Stomach smooth muscle (tissue), 2 donors: ENCODE results near the gene PKD2L1.

Experiments
- H3K27ac ChIP-seq: one replicate; pipeline ENCODE4 v1.7.0; 2013; ENCODE audit warnings: mild to moderate bottlenecking, low read length, inconsistent platforms
- H3K27me3 ChIP-seq, 2 donors: one replicate each; pipeline ENCODE4 v1.7.0; 2013; ENCODE audit warnings: low read length in 2 of 2; ENCODE audit not compliant: insufficient read depth in 2 of 2, control insufficient read depth in 1 of 2
- H3K36me3 ChIP-seq, 2 donors: one replicate each; pipeline ENCODE4 v1.7.0; 2013; ENCODE audit warnings: low read length in 2 of 2; ENCODE audit not compliant: control insufficient read depth in 2 of 2, insufficient read depth in 2 of 2
- H3K4me1 ChIP-seq: one replicate; pipeline ENCODE4 v1.7.0; 2013; ENCODE audit warnings: low read length; ENCODE audit not compliant: control insufficient read depth, insufficient read depth
- H3K4me3 ChIP-seq, 2 donors: one replicate each; pipeline ENCODE4 v1.7.0; 2013; ENCODE audit warnings: low read length in 2 of 2
- H3K9ac ChIP-seq, 2 donors: one replicate each; pipeline ENCODE4 v1.7.0; 2013; ENCODE audit warnings: low read length in 2 of 2, mild to moderate bottlenecking in 1 of 2
- H3K9me3 ChIP-seq, 2 donors: one replicate each; pipeline ENCODE4 v1.7.0; 2013; ENCODE audit warnings: low read length in 2 of 2; ENCODE audit not compliant: control insufficient read depth in 2 of 2
- donor health status: healthy.
- donor health status: Pancreatic carcinoma.

The PKD2L1 gene

GRCh38 chr10:100345570-100346330 is 15.7 kb upstream of the PKD2L1 start:
- peak overlapping the region; percentile 70 to 77 for H3K4me3 ChIP-seq
- no peaks in the 10 kb centered on the region for H3K36me3 ChIP-seq
- no peaks in the 10 kb centered on the region for H3K9me3 ChIP-seq
- peaks cover 22% of the 10 kb centered on the region for H3K4me1 ChIP-seq
- H3K27ac ChIP-seq = no peak overlapping the region
- peaks cover 26 to 29% of the 10 kb centered on the region in 2 donors for H3K27me3 ChIP-seq
- no peak overlapping the region for H3K9ac ChIP-seq

DNA sequence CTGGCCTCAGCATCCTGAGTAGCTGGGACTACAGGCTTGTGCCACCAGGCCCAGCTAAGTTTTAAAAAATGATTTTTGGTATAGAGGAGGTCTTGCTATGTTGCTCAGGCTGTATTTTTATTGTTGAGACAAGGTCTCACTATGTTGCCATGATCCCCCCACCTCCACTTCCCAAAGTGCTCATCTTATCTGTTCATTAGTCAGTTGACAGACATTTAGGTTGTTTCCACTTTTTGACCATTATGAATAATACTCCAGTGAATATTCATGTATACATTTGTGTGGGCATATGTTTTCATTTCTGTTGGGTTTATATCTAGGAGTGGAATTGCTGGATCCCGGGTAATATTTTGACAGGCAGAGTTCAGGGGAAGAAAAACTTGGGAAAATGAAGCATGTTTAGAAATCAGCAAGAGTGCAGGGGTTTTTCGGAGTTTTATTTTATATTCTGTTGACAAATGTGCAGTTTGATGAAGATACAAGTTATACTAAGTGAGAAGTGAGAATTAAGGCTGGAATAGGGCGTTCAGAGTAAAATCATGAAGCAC is 14.3 kb upstream of the PKD2L1 start:
- no peak overlapping the region for H3K4me3 ChIP-seq
- no peak overlapping the region for H3K27ac ChIP-seq
- peaks cover 22% of the 10 kb centered on the region for H3K4me1 ChIP-seq
- no peaks in the 10 kb centered on the region for H3K36me3 ChIP-seq
- no peak overlapping the region for H3K9ac ChIP-seq
- H3K9me3 ChIP-seq = no peaks in the 10 kb centered on the region
- H3K27me3 ChIP-seq = peaks cover 20 to 24% of the 10 kb centered on the region in 2 donors

- no peak overlapping the region for H3K9ac ChIP-seq
- no peak overlapping the region for H3K27ac ChIP-seq
Measured at GRCh38 chr10:100342627-100342972, 12.6 kb upstream of the PKD2L1 start.

GRCh38 chr10:100341953-100342626 is 12.1 kb upstream of the PKD2L1 start:
- H3K4me3 ChIP-seq = no peak overlapping the region
- no peaks in the 10 kb centered on the region for H3K9me3 ChIP-seq
- peaks cover 2 to 8% of the 10 kb centered on the region in 2 donors for H3K27me3 ChIP-seq
- peaks cover 12% of the 10 kb centered on the region for H3K4me1 ChIP-seq
- no peak overlapping the region for H3K9ac ChIP-seq
- no peaks in the 10 kb centered on the region for H3K36me3 ChIP-seq
- H3K27ac ChIP-seq = no peak overlapping the region

More at GRCh38 chr10:100342627-100342972, 12.6 kb upstream of the PKD2L1 start:
- H3K4me3 ChIP-seq = no peak overlapping the region
- H3K27me3 ChIP-seq = peaks cover 5 to 8% of the 10 kb centered on the region in 2 donors
- H3K36me3 ChIP-seq = no peaks in the 10 kb centered on the region
- H3K4me1 ChIP-seq = peaks cover 14% of the 10 kb centered on the region
- H3K9me3 ChIP-seq = no peaks in the 10 kb centered on the region

GRCh38 chr10:100340948-100341847 is 11.2 kb upstream of the PKD2L1 start:
- H3K9me3 ChIP-seq = no peaks in the 10 kb centered on the region
- H3K27ac ChIP-seq = no peak overlapping the region
- H3K9ac ChIP-seq = no peak overlapping the region
- no peaks in the 10 kb centered on the region for H3K36me3 ChIP-seq
- H3K27me3 ChIP-seq = peaks cover 0 to 8% of the 10 kb centered on the region in 2 donors
- peaks cover 6% of the 10 kb centered on the region for H3K4me1 ChIP-seq
- H3K4me3 ChIP-seq = no peak overlapping the region

DNA sequence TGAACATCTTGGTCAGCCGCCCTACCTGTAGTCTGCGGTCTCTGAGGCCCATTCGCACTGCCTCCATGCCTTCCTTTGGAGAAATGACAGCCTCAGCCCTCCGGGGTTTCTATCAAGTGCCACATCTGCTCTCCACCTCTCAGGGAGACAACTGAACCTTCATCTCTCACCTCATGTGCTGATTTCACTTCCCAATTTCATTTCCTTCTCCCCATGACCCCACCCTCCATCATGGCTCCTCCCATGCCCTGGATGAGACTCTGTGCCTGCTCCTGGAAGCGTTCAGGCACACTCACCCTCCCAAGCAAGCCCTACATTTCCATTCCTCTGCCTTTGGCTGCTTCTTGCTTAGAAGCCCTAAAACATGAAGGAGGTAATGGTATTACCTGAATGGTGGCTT is 9.2 kb upstream of the PKD2L1 start:
- Histone ChIP-seq H3K9ac (no peak overlapping the region), H3K36me3 (no peaks in the 10 kb centered on the region), H3K27me3 (peaks cover 0 to 5% of the 10 kb centered on the region in 2 donors), H3K9me3 (no peaks in the 10 kb centered on the region), H3K27ac (no peak overlapping the region), H3K4me3 (no peak overlapping the region), H3K4me1 (peaks cover 3% of the 10 kb centered on the region)

DNA sequence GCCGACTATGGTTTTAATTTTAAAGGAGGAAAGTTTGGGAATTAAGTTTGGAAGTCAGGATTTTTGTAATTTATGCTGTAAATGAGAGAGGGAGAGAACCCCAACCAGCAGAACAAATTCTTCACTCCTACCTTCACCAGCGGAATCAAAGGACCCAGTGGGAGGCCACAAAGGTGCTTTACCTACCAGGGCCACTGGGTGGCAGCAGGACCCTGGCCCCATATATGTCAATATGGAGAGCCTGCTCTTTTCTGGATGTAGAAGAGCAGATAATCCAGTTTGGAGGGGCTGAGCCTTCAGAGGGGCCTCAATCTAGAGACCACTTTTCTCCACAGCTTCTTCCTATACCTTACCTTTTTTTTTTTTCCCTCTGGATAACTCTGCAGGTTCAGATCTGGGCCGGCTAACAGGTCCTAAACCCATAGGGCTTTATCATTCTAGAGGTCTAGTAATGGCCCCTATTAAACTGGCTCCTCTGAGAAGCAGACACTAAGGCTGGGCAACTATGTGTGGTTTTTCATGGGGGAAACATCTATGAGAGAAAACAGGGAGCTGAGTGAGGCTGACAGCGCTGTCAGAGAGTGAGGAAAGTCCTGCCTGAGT is 8.5 kb upstream of the PKD2L1 start:
- Histone ChIP-seq H3K27ac (no peak overlapping the region), H3K4me1 (peaks cover 3% of the 10 kb centered on the region), H3K4me3 (no peak overlapping the region), H3K9ac (no peak overlapping the region), H3K27me3 (peaks cover 0 to 5% of the 10 kb centered on the region in 2 donors), H3K9me3 (no peaks in the 10 kb centered on the region), H3K36me3 (no peaks in the 10 kb centered on the region)

- Histone ChIP-seq H3K36me3 (no peaks in the 10 kb centered on the region), H3K9me3 (no peaks in the 10 kb centered on the region), H3K9ac (no peak overlapping the region), H3K4me3 (no peak overlapping the region), H3K27ac (no peak overlapping the region), H3K4me1 (no peaks in the 10 kb centered on the region), H3K27me3 (peaks cover 20% of the 10 kb centered on the region in 2 donors)
Measured at GRCh38 chr10:100334762-100335161, 4.7 kb upstream of the PKD2L1 start.

DNA sequence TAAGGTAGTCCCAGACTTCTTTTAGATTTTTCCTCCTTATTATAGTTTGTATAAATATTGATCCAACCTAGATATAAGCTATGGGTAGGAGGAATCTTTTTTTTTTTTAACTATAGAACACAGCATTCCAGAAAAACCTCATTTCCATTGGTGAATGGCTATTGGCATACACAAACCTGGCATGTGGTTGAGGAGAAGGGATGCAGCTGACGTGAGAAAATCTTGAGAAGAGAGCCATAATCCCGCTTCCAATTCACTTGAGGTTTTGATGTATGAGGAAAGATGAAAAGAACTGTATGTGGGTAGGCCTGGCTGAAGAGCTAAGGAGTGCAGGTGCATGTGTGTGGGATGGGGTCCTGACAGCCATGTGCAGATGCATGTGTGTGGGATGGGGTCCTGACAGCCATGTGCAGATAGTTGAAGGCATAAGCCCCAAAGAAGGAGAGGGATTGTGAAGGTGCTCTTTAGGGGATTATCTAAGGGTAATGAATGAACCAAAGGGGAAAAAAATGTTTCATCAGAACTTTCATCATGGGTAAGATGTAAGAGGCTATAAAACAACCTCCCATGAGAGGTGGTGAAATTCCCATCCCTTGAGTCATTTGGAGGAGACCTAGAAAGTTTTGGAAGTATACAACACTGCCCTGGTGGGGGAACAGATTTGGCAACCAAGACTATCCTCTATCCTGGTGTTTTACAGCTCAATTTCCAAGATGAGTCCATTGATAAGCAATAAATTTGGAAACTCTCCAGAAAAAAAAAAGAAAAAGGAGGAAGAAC is 3.8 kb upstream of the PKD2L1 start:
- Histone ChIP-seq H3K27ac (no peak overlapping the region), H3K36me3 (no peaks in the 10 kb centered on the region), H3K9ac (no peak overlapping the region), H3K4me3 (no peak overlapping the region), H3K27me3 (peaks cover 20% of the 10 kb centered on the region in 2 donors), H3K9me3 (no peaks in the 10 kb centered on the region), H3K4me1 (no peaks in the 10 kb centered on the region)
